Neutrophil (primary cell): ENCODE data around the gene NFKBIE.

ENCODE experiments used
- H3K27ac ChIP-seq: fragments of 200-600 bp; sonication (generic); 2 replicates; pipeline ENCODE4 v1.5.1; 2016; ENCODE audit warnings: mild to moderate bottlenecking, moderate library complexity
- H3K27me3 ChIP-seq: fragments of 200-600 bp; sonication (generic); 2 replicates; pipeline ENCODE4 v1.6.0; 2016; ENCODE audit warnings: mild to moderate bottlenecking
- H3K36me3 ChIP-seq: fragments of 200-600 bp; sonication (generic); 2 replicates; pipeline ENCODE4 v1.5.1; 2017
- H3K4me1 ChIP-seq, 2 experiments: fragments of 200-600 bp in 1 of 2; sonication (generic) in 1 of 2; 1 replicate in 1 of 2; 2 replicates in 1 of 2; pipeline versions ENCODE4 v1.5.1 to v1.6.1; 2013 to 2016; ENCODE audit warnings: low read depth in 1 of 2, low read length in 1 of 2, mild to moderate bottlenecking in 1 of 2, moderate library complexity in 1 of 2; ENCODE audit not compliant: control insufficient read depth in 1 of 2, insufficient read depth in 1 of 2
- H3K4me3 ChIP-seq, 2 experiments: fragments of 200-600 bp in 1 of 2; sonication (generic) in 1 of 2; 1 replicate in 1 of 2; 2 replicates in 1 of 2; pipeline ENCODE4 v1.5.1; 2013 to 2016; ENCODE audit warnings: low read depth in 1 of 2, low read length in 1 of 2, mild to moderate bottlenecking in 1 of 2, moderate library complexity in 1 of 2
- H3K9me3 ChIP-seq: fragments of 200-600 bp; sonication (generic); 2 replicates; pipeline ENCODE4 v1.5.1; 2016
- TF ChIP-seq, protein P1 (sequence below): fragments of 200-600 bp; sonication (generic); IDR thresholded peaks from 2 replicates; pipeline ENCODE4 v1.5.1; 2016; ENCODE audit warnings: antibody characterized with exemption

Gene NFKBIE

DNA sequence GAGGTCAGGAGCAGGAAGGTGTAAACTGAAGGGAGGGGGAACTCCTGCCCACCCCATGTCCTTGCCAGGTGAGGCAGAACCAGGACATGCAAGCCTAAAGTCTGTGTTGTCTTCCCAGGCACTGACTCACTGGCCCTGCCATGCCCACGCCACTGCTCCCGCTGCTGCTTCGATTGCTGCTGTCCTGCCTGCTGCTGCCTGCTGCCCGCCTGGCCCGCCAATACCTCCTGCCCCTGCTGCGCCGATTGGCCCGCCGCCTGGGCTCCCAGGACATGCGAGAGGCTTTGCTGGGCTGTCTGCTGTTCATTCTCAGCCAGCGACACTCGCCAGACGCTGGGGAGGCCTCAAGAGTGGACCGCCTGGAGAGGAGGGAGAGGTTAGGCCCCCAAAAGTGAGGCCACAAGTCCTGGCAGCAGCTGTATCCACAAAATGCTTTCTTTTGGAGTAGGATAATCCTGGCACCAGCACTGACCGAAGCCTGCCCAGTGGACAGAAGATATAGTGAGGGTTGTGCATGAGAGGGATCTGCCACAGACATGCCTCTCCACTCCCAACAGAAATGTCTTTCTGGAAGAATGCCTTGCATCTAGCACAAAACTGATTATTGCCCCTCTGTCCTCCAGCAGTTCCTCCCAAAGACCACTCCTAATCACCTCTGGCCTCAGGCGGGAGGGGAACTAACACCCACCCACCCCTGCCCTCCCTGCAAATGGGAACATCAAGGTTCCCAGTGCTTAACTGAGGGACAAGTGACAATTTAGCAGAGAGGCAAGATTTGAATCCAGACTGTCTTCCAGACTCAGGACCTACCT is 47.8 kb downstream of the NFKBIE start:
- no peaks in the 10 kb centered on the region for H3K9me3 ChIP-seq
- no peak overlapping the region for H3K27ac ChIP-seq
- TF ChIP-seq, protein P1, sequence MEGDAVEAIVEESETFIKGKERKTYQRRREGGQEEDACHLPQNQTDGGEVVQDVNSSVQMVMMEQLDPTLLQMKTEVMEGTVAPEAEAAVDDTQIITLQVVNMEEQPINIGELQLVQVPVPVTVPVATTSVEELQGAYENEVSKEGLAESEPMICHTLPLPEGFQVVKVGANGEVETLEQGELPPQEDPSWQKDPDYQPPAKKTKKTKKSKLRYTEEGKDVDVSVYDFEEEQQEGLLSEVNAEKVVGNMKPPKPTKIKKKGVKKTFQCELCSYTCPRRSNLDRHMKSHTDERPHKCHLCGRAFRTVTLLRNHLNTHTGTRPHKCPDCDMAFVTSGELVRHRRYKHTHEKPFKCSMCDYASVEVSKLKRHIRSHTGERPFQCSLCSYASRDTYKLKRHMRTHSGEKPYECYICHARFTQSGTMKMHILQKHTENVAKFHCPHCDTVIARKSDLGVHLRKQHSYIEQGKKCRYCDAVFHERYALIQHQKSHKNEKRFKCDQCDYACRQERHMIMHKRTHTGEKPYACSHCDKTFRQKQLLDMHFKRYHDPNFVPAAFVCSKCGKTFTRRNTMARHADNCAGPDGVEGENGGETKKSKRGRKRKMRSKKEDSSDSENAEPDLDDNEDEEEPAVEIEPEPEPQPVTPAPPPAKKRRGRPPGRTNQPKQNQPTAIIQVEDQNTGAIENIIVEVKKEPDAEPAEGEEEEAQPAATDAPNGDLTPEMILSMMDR = no peak
- H3K4me1 ChIP-seq = peaks cover 25 to 27% of the 10 kb centered on the region in 2 experiments
- H3K4me3 ChIP-seq = no peak overlapping the region
- no peaks in the 10 kb centered on the region for H3K36me3 ChIP-seq
- no peaks in the 10 kb centered on the region for H3K27me3 ChIP-seq

DNA sequence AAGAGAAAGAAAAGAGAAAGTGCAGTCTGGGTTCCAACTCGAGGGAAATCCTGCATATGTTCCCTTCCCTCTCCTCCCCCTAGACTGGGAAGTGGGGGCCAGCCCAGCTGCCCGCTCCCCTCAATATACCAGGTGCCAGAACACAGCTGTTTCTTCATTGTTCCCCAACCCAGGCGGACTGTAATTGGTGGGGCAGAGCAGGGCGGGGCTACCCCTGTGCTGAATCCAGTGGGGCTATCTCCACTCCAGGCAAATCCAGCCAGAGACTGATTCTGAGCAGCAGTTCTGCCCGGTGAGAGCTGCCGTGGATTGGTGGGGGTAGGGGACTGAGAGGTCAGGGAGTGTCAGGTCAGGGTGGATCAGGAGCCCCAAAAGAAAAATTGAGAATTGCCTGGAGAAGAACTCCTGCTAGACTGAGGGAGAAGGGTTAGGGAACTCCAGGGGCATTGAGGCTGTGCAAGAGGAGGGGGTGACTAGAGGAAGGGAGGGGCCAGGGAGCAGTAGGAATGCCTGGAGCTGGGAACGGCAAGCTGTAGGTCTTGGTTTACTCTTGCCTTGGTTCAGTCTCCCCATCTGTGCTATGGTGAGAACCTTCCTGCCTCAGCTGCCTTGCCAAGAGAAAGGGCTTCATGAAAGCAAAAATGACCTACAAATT is 48.5 kb downstream of the NFKBIE start, which contains the start of gene MYMX:
TSS of gene MYMX (plus strand) at position 250 of the 655 bp plus-strand sequence. CDS start 546 bp downstream, outside the sequence.
- Histone ChIP-seq H3K4me1 (peaks cover 26 to 27% of the 10 kb centered on the region in 2 experiments), H3K4me3 (no peak within 1 kb of the TSS), H3K36me3 (no peaks in the 10 kb centered on the region), H3K9me3 (no peaks in the 10 kb centered on the region), H3K27ac (no peak within 1 kb of the TSS), H3K27me3 (no peaks in the 10 kb centered on the region)
- TF ChIP-seq, protein P1 = no peak

DNA sequence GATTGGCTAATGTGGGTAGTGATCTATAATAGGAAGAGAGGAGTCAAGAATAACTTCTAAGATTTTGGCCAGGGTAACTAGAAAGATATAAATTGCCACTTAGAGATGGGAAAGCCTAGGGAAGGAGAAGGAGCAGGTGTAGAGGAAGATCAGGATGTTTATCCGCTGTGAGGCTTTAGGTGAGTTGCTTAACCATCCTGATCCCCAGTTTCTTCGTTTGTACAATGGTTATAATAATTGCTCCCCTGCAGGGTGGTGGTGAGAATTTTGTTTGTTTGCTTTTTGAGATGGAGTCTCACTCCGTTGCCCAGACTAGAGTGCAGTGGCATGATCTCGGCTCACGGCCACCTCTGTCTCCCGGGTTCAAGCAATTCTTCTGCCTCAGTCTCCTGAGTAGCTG is 51.0 kb downstream of the NFKBIE start:
- peaks cover 28 to 30% of the 10 kb centered on the region in 2 experiments for H3K4me1 ChIP-seq
- H3K27ac ChIP-seq = no peak overlapping the region
- TF ChIP-seq, protein P1 = no peak
- no peak overlapping the region for H3K4me3 ChIP-seq
- no peaks in the 10 kb centered on the region for H3K36me3 ChIP-seq
- no peaks in the 10 kb centered on the region for H3K9me3 ChIP-seq
- H3K27me3 ChIP-seq = no peaks in the 10 kb centered on the region

DNA sequence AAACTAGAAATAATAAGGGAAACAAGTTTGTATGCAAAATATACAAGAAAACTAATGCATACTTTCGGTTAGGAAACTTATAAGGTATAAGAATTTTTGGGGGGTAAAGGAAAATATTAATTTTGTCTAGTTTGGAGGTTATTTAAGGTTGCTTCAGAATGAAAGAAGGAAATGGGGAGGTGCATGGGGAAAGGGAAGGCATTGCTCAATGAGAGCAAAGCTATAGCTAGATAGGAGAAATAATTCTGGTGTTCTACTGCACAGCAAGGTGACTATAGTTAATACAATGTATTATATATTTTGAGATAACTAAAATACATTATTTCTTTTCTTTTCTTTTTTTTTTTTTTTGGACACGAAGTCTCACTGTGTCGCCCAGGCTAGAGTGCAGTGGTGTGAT is 54.1 kb downstream of the NFKBIE start:
- no peak overlapping the region for H3K4me3 ChIP-seq
- no peaks in the 10 kb centered on the region for H3K9me3 ChIP-seq
- peak overlapping the region; percentile 9 for H3K27ac ChIP-seq
- H3K36me3 ChIP-seq = no peaks in the 10 kb centered on the region
- TF ChIP-seq, protein P1 = no peak
- no peaks in the 10 kb centered on the region for H3K27me3 ChIP-seq
- H3K4me1 ChIP-seq = peaks cover 15 to 16% of the 10 kb centered on the region in 2 experiments
